SU-DHL-6 (cell line): ENCODE results near the gene CGREF1.

Experiments
- EZH2phosphoT487 ChIP-seq: fragments of 200-600 bp; sonication (generic), shearing (Covaris generic); conservative IDR thresholded peaks from 2 replicates; pipeline ENCODE4 v1.6.1; 2018; ENCODE audit warnings: mild to moderate bottlenecking, antibody characterized with exemption, low read length, moderate library complexity, mixed read lengths
- TF ChIP-seq, protein P1 (sequence below): fragments of 200-600 bp; sonication (generic); IDR thresholded peaks from one replicate; pipeline ENCODE4 v1.5.1; 2017; ENCODE audit warnings: antibody characterized with exemption, mild to moderate bottlenecking, low read length, moderate library complexity; ENCODE audit not compliant: insufficient read depth, poor library complexity, severe bottlenecking

DNA sequence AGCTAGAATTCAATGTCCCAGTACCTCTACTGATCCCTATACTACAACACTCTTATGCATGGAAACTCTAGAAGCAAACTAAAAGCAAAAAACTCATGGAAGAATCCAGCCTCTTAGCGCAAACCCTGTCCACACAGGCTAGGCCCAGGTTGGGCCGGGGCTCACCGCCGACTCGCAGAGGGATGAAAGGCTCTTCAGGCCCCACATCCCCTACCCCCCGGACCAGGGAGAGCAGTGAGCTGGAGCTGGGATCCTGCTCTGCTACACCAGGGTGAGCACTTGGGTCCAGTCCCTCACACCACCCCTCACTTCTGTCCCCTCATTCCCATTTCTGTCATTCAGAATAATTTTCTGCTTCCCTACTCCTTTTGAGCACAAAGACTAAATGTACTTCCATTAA, 49.5 kb downstream of the CGREF1 start:
- TF ChIP-seq, protein P1, sequence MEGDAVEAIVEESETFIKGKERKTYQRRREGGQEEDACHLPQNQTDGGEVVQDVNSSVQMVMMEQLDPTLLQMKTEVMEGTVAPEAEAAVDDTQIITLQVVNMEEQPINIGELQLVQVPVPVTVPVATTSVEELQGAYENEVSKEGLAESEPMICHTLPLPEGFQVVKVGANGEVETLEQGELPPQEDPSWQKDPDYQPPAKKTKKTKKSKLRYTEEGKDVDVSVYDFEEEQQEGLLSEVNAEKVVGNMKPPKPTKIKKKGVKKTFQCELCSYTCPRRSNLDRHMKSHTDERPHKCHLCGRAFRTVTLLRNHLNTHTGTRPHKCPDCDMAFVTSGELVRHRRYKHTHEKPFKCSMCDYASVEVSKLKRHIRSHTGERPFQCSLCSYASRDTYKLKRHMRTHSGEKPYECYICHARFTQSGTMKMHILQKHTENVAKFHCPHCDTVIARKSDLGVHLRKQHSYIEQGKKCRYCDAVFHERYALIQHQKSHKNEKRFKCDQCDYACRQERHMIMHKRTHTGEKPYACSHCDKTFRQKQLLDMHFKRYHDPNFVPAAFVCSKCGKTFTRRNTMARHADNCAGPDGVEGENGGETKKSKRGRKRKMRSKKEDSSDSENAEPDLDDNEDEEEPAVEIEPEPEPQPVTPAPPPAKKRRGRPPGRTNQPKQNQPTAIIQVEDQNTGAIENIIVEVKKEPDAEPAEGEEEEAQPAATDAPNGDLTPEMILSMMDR: no peak
- TF ChIP-seq EZH2phosphoT487: no peak
